Measurements from ENCODE around the gene CSMD2.

Gene CSMD2

GRCh38 chr1:33657833-33658232 lies 507.2 kb downstream of the CSMD2 start:
- no peak overlapping the region for H3K4me3 ChIP-seq (ENCODE audit: low read depth, low read length)
- TF ChIP-seq CTCF (IDR thresholded peaks at IDR 0.05; ENCODE audit: low read depth, low read length): no peak

- no peak for TF ChIP-seq CTCF (IDR thresholded peaks at IDR 0.05; ENCODE audit: low read depth, low read length)
- H3K4me3 ChIP-seq (ENCODE audit: low read depth, low read length): no peak overlapping the region
These were observed 508.5 kb downstream of the CSMD2 start for GRCh38 chr1:33656467-33657005.

GRCh38 chr1:33655496-33655895 lies 509.5 kb downstream of the CSMD2 start:
- TF ChIP-seq CTCF (IDR thresholded peaks at IDR 0.05; ENCODE audit: low read depth, low read length): no peak
- no peak overlapping the region for H3K4me3 ChIP-seq (ENCODE audit: low read depth, low read length)

GRCh38 chr1:33654267-33654834 lies 510.7 kb downstream of the CSMD2 start:
- H3K4me3 ChIP-seq (ENCODE audit: low read depth, low read length): no peak overlapping the region
- TF ChIP-seq CTCF (IDR thresholded peaks at IDR 0.05; ENCODE audit: low read depth, low read length): no peak

GRCh38 chr1:33653226-33653625 lies 511.8 kb downstream of the CSMD2 start:
- no peak overlapping the region for H3K4me3 ChIP-seq (ENCODE audit: low read depth, low read length)
- TF ChIP-seq CTCF (IDR thresholded peaks at IDR 0.05; ENCODE audit: low read depth, low read length): no peak

GRCh38 chr1:33650708-33651107 lies 514.3 kb downstream of the CSMD2 start:
- TF ChIP-seq CTCF (IDR thresholded peaks at IDR 0.05; ENCODE audit: low read depth, low read length): no peak
- no peak overlapping the region for H3K4me3 ChIP-seq (ENCODE audit: low read depth, low read length)

- no peak overlapping the region for H3K4me3 ChIP-seq (ENCODE audit: low read depth, low read length)
- TF ChIP-seq CTCF (IDR thresholded peaks at IDR 0.05; ENCODE audit: low read depth, low read length): no peak
These were observed 515.3 kb downstream of the CSMD2 start for GRCh38 chr1:33649759-33650158.

Measured in WI38 (cell line).